NCI-H2107 treated with DMSO at 0.1 percent for 48 hours (cell line): ENCODE data around the gene SLC18A3.

ENCODE experiments used
- DNase-seq: peaks from one replicate; lab custom pipeline; 2025; ENCODE audit not compliant: unreplicated experiment; lab: John Stamatoyannopoulos, UW

The SLC18A3 gene

GRCh38 chr10:49595713-49596492 is 14.2 kb upstream of the SLC18A3 start:
- DNase-seq, result no peak

- DNase-seq, result no peak
These were observed 13.7 kb upstream of the SLC18A3 start for GRCh38 chr10:49596493-49596809.

GRCh38 chr10:49596836-49597235 is 13.3 kb upstream of the SLC18A3 start:
- no peak for DNase-seq

GRCh38 chr10:49597426-49598163 is 12.5 kb upstream of the SLC18A3 start:
- no peak for DNase-seq

- DNase-seq, result no peak
These were observed 11.8 kb upstream of the SLC18A3 start for GRCh38 chr10:49598164-49598856.

GRCh38 chr10:49598986-49599385 is 11.1 kb upstream of the SLC18A3 start:
- no peak for DNase-seq

- DNase-seq, result no peak
These were observed 10.6 kb upstream of the SLC18A3 start for GRCh38 chr10:49599546-49599945.

GRCh38 chr10:49600046-49600445 is 10.1 kb upstream of the SLC18A3 start:
- DNase-seq, result no peak

- DNase-seq, result no peak
These were observed 9.2 kb upstream of the SLC18A3 start for GRCh38 chr10:49600781-49601400.

- no peak for DNase-seq
These were observed 8.3 kb upstream of the SLC18A3 start for GRCh38 chr10:49601857-49602256.

- no peak for DNase-seq
These were observed 7.6 kb upstream of the SLC18A3 start for GRCh38 chr10:49602380-49603023.

GRCh38 chr10:49605216-49605938 is 4.7 kb upstream of the SLC18A3 start:
- DNase-seq, result no peak

- no peak for DNase-seq
These were observed 4.1 kb upstream of the SLC18A3 start for GRCh38 chr10:49605939-49606509.

GRCh38 chr10:49606981-49607535 is 3.1 kb upstream of the SLC18A3 start:
- no peak for DNase-seq

GRCh38 chr10:49608166-49609005 is 1.7 kb upstream of the SLC18A3 start:
- DNase-seq, result no peak

GRCh38 chr10:49609006-49609282 is 1.2 kb upstream of the SLC18A3 start:
- DNase-seq, result no peak

- no peak for DNase-seq
These were observed 612 bp upstream of the SLC18A3 start for GRCh38 chr10:49609283-49610113.

GRCh38 chr10:49610458-49611165 is 502 bp downstream of the SLC18A3 start:
- DNase-seq, result no peak
